PFSK-1 (cell line): ENCODE data around the gene RAD9B.

Source experiments
- FOXP2 ChIP-seq: optimal IDR thresholded peaks from 2 replicates; pipeline ENCODE3; 2011; ENCODE audit warnings: borderline replicate concordance, control low read depth, inconsistent platforms; ENCODE audit not compliant: insufficient read depth; ENCODE audit errors: extremely low read length, extremely low read depth
- POLR2AphosphoS5 ChIP-seq: IDR thresholded peaks from 2 replicates; pipeline ENCODE4 v1.6.1; 2012; ENCODE audit warnings: low read depth, mild to moderate bottlenecking, control low read depth, low read length, moderate library complexity
- SIN3A ChIP-seq: IDR thresholded peaks from 2 replicates; pipeline ENCODE4 v1.6.1; 2012; ENCODE audit warnings: mild to moderate bottlenecking, low read length, moderate library complexity, borderline replicate concordance; ENCODE audit not compliant: insufficient read depth
- TAF1 ChIP-seq: IDR thresholded peaks from 2 replicates; pipeline ENCODE4 v1.6.1; 2012; ENCODE audit warnings: low read length, control low read depth, borderline replicate concordance; ENCODE audit not compliant: insufficient read depth
- TF ChIP-seq, protein P1 (sequence below), 2 experiments: IDR thresholded peaks; 2 replicates each; pipeline versions ENCODE4 v1.6.1 to v1.8.0; 2011 to 2012; ENCODE audit warnings: low read depth in 2 of 2, low read length in 2 of 2, control low read depth in 1 of 2, inconsistent platforms in 1 of 2, mild to moderate bottlenecking in 1 of 2, moderate library complexity in 1 of 2; ENCODE audit not compliant: insufficient read depth in 1 of 2

GRCh38 chr12:110465024-110465423 lies 37.1 kb upstream of the RAD9B start:
- TF ChIP-seq, protein P1, sequence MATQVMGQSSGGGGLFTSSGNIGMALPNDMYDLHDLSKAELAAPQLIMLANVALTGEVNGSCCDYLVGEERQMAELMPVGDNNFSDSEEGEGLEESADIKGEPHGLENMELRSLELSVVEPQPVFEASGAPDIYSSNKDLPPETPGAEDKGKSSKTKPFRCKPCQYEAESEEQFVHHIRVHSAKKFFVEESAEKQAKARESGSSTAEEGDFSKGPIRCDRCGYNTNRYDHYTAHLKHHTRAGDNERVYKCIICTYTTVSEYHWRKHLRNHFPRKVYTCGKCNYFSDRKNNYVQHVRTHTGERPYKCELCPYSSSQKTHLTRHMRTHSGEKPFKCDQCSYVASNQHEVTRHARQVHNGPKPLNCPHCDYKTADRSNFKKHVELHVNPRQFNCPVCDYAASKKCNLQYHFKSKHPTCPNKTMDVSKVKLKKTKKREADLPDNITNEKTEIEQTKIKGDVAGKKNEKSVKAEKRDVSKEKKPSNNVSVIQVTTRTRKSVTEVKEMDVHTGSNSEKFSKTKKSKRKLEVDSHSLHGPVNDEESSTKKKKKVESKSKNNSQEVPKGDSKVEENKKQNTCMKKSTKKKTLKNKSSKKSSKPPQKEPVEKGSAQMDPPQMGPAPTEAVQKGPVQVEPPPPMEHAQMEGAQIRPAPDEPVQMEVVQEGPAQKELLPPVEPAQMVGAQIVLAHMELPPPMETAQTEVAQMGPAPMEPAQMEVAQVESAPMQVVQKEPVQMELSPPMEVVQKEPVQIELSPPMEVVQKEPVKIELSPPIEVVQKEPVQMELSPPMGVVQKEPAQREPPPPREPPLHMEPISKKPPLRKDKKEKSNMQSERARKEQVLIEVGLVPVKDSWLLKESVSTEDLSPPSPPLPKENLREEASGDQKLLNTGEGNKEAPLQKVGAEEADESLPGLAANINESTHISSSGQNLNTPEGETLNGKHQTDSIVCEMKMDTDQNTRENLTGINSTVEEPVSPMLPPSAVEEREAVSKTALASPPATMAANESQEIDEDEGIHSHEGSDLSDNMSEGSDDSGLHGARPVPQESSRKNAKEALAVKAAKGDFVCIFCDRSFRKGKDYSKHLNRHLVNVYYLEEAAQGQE (IDR thresholded peaks at IDR 0.05; ENCODE audit: insufficient read depth in 1 of 2, low read depth in 2 of 2, low read length in 2 of 2), result no peak
- TF ChIP-seq POLR2AphosphoS5, result no peak
- TF ChIP-seq SIN3A, result no peak
- no peak for TF ChIP-seq TAF1
- TF ChIP-seq FOXP2, result no peak
